GM04503 (cell line): ENCODE data around the gene CXCL14.

Experiments
- DNase-seq: peaks from one replicate; pipeline ENCODE4 v3.0.0-alpha.2; 2012; ENCODE audit warnings: low read depth

The CXCL14 gene

GRCh38 chr5:135578685-135579341 is at the start of gene CXCL14:
Gene CXCL14 (minus strand): TSS chr5:135578991. CDS start chr5:135578778, 213 bp downstream.
- peak; percentile 21 for DNase-seq

GRCh38 chr5:135626636-135627035 is 47.8 kb upstream of the CXCL14 start:
- DNase-seq, result no peak

- no peak for DNase-seq
Measured at GRCh38 chr5:135625961-135626360, 47.2 kb upstream of the CXCL14 start.

- no peak for DNase-seq
Measured at GRCh38 chr5:135625486-135625885, 46.7 kb upstream of the CXCL14 start.

- DNase-seq, result no peak
Measured at GRCh38 chr5:135625061-135625460, 46.3 kb upstream of the CXCL14 start.

GRCh38 chr5:135623186-135623715 is 44.5 kb upstream of the CXCL14 start:
- DNase-seq, result no peak

- DNase-seq, result peak; percentile 3
Measured at GRCh38 chr5:135615581-135616260, 36.9 kb upstream of the CXCL14 start.

GRCh38 chr5:135615171-135615570 is 36.4 kb upstream of the CXCL14 start:
- no peak for DNase-seq

- no peak for DNase-seq
Measured at GRCh38 chr5:135609981-135610380, 31.2 kb upstream of the CXCL14 start.

GRCh38 chr5:135608761-135609443 is 30.1 kb upstream of the CXCL14 start:
- no peak for DNase-seq

- no peak for DNase-seq
Measured at GRCh38 chr5:135608361-135608760, 29.6 kb upstream of the CXCL14 start.

- DNase-seq, result no peak
Measured at GRCh38 chr5:135606431-135606830, 27.6 kb upstream of the CXCL14 start.

- DNase-seq, result no peak
Measured at GRCh38 chr5:135605221-135605620, 26.4 kb upstream of the CXCL14 start.

- no peak for DNase-seq
Measured at GRCh38 chr5:135604056-135604455, 25.3 kb upstream of the CXCL14 start.

GRCh38 chr5:135602882-135603721 is 24.3 kb upstream of the CXCL14 start:
- DNase-seq, result no peak

- DNase-seq, result no peak
Measured at GRCh38 chr5:135601466-135601865, 22.7 kb upstream of the CXCL14 start.

GRCh38 chr5:135600971-135601381 is 22.2 kb upstream of the CXCL14 start:
- no peak for DNase-seq

- DNase-seq, result no peak
Measured at GRCh38 chr5:135600152-135600570, 21.4 kb upstream of the CXCL14 start.

GRCh38 chr5:135599421-135600151 is 20.8 kb upstream of the CXCL14 start:
- no peak for DNase-seq

- DNase-seq, result no peak
Measured at GRCh38 chr5:135598691-135599395, 20.1 kb upstream of the CXCL14 start.

GRCh38 chr5:135596788-135597187 is 18.0 kb upstream of the CXCL14 start:
- DNase-seq, result no peak
